Peyer's patch (tissue), 4 donors: ENCODE results near the gene SVBP.

ENCODE experiments used
- CTCF ChIP-seq, 6 experiments: fragments of 450-650 bp in 4 of 6; fragments of 200-600 bp in 2 of 6; sonication (generic) in 1 of 6; IDR thresholded peaks; one replicate each; pipeline ENCODE4 v1.5.1; 2017 to 2019; ENCODE audit warnings: antibody characterized with exemption in 6 of 6, mild to moderate bottlenecking in 3 of 6, moderate library complexity in 1 of 6
- POLR2A ChIP-seq, 2 donors: fragments of 450-650 bp; IDR thresholded peaks; one replicate each; pipeline ENCODE4 v1.5.1; 2017; ENCODE audit warnings: antibody characterized with exemption in 2 of 2, mild to moderate bottlenecking in 2 of 2, moderate library complexity in 2 of 2

GRCh38 chr1:42845866-42846256, 28.7 kb upstream of the SVBP start:
- no peak for TF ChIP-seq POLR2A (IDR thresholded peaks at IDR 0.05)
- no peak for TF ChIP-seq CTCF (IDR thresholded peaks at IDR 0.05)
